ENCODE measurements around the gene RPS5.

RPS5 gene

DNA sequence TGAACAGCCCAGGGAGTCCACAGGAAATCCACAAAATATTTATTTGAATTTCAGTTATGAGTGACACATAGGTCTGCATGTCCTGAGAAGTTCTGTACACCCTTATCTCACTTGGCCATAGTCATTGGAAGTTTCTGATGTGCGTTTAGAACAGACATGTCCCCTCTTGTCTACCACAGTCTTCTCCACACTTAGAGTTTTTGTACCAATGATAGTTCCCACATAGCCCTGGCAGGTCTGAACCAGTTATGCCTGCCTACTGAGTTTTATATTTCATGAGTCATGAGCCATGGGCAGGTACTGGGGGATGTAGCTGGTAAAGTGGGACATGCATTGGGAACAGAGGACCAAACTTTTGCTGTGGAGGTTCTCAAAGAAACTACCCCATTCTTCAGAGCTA lies 41.5 kb downstream of the RPS5 start:
- Histone ChIP-seq H3K18ac (ENCODE audit: low read length) (no peak overlapping the region), H4K91ac (ENCODE audit: low read depth, low read length) (no peak overlapping the region), H3K9me3 (ENCODE audit: insufficient read depth, low read depth, low read length) (peaks cover 32% of the 10 kb centered on the region), H4K12ac (ENCODE audit: low read depth, low read length) (no peak overlapping the region), H3K4me1 (ENCODE audit: control insufficient read depth in 1 of 2, insufficient read depth in 2 of 2, low read length in 2 of 2) (no peaks in the 10 kb centered on the region), H2AFZ (ENCODE audit: insufficient read depth, low read length, poor library complexity) (no peak overlapping the region), H3K27ac (ENCODE audit: low read depth, low read length) (no peak overlapping the region), H2AK5ac (ENCODE audit: low read length) (no peak overlapping the region), H3K79me2 (ENCODE audit: control insufficient read depth, insufficient read depth, low read length, poor library complexity) (no peaks in the 10 kb centered on the region), H3K4me2 (ENCODE audit: low read length) (no peak overlapping the region), H4K8ac (ENCODE audit: low read depth, low read length) (no peak overlapping the region), H3K36me3 (ENCODE audit: control insufficient read depth in 1 of 2, insufficient read depth in 2 of 2, low read length in 2 of 2) (peaks cover under 1 to 6% of the 10 kb centered on the region in 2 experiments), H3K27me3 (ENCODE audit: insufficient read depth, low read length) (no peaks in the 10 kb centered on the region), H3K9ac (ENCODE audit: low read length) (no peak overlapping the region), H3K14ac (ENCODE audit: low read length) (no peak overlapping the region), H2BK12ac (ENCODE audit: low read length) (no peak overlapping the region), H3K79me1 (ENCODE audit: low read length) (no peaks in the 10 kb centered on the region), H2BK120ac (ENCODE audit: insufficient read depth, low read length, poor library complexity) (no peak overlapping the region), H2BK5ac (ENCODE audit: low read depth, low read length, poor library complexity) (no peak overlapping the region), H3K23ac (ENCODE audit: low read length) (no peak overlapping the region), H3K4ac (ENCODE audit: low read depth, low read length) (no peak overlapping the region), H3K4me3 (ENCODE audit: low read depth, low read length) (no peak overlapping the region)
- DNase-seq = no peak
- no CpG with 5 or more reads among the region's 1 CpG for WGBS (ENCODE audit: extremely low coverage, insufficient coverage, insufficient read length)

DNA sequence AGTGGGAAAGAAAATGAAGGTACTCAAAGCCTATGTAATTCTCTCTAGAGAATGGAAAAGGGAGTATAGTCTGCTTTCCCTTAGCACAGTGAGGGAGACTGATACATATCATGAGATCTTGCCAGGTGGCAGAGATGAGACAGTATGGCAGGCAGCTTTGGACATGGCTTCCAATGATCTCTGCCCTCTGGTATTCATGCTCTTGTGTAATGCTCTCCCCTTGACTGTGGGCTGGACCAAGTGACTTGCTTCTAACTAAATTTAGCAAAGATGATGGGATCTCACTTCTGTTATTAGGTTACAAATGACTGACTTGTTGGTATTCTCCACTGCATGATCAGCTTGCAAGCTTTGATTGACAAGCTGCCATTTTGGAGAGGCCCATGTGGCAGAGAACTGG lies 42.7 kb downstream of the RPS5 start:
- H4K12ac ChIP-seq (ENCODE audit: low read depth, low read length) = no peak overlapping the region
- H3K9me3 ChIP-seq (ENCODE audit: insufficient read depth, low read depth, low read length) = peaks cover 39% of the 10 kb centered on the region
- H3K4me1 ChIP-seq (ENCODE audit: control insufficient read depth in 1 of 2, insufficient read depth in 2 of 2, low read length in 2 of 2) = no peaks in the 10 kb centered on the region
- H3K27me3 ChIP-seq (ENCODE audit: insufficient read depth, low read length) = no peaks in the 10 kb centered on the region
- no peak overlapping the region for H4K8ac ChIP-seq (ENCODE audit: low read depth, low read length)
- H2AFZ ChIP-seq (ENCODE audit: insufficient read depth, low read length, poor library complexity) = no peak overlapping the region
- H3K36me3 ChIP-seq (ENCODE audit: control insufficient read depth in 1 of 2, insufficient read depth in 2 of 2, low read length in 2 of 2) = peaks cover 6 to 17% of the 10 kb centered on the region in 2 experiments
- H2AK5ac ChIP-seq (ENCODE audit: low read length) = no peak overlapping the region
- H4K91ac ChIP-seq (ENCODE audit: low read depth, low read length) = no peak overlapping the region
- H3K14ac ChIP-seq (ENCODE audit: low read length) = no peak overlapping the region
- no peak overlapping the region for H3K4me3 ChIP-seq (ENCODE audit: low read depth, low read length)
- no peaks in the 10 kb centered on the region for H3K79me2 ChIP-seq (ENCODE audit: control insufficient read depth, insufficient read depth, low read length, poor library complexity)
- H3K9ac ChIP-seq (ENCODE audit: low read length) = no peak overlapping the region
- no peak overlapping the region for H3K23ac ChIP-seq (ENCODE audit: low read length)
- no peak overlapping the region for H2BK5ac ChIP-seq (ENCODE audit: low read depth, low read length, poor library complexity)
- no peak overlapping the region for H2BK12ac ChIP-seq (ENCODE audit: low read length)
- no peaks in the 10 kb centered on the region for H3K79me1 ChIP-seq (ENCODE audit: low read length)
- no peak overlapping the region for H3K4ac ChIP-seq (ENCODE audit: low read depth, low read length)
- no peak overlapping the region for H3K27ac ChIP-seq (ENCODE audit: low read depth, low read length)
- H3K18ac ChIP-seq (ENCODE audit: low read length) = no peak overlapping the region
- no peak overlapping the region for H3K4me2 ChIP-seq (ENCODE audit: low read length)
- DNase-seq = no peak
- H2BK120ac ChIP-seq (ENCODE audit: insufficient read depth, low read length, poor library complexity) = no peak overlapping the region

DNA sequence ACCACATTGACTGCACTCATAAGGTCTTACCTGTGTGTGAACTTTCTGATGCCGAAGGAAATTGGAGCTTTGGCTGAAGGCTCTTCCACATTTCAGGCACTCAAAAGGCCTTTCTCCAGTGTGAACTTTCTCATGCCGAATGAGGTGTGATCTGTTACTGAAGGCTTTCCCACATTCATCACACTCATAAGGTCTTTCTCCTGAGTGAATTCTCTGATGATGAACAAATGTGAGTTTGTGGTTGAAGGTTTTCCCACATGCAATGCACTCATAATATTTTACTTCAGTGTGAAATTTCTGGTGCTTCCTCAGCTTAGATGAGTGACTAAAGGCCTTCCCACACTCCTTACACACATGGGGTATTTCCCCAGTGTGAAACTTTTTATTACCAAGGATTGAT lies 47.1 kb downstream of the RPS5 start:
- H3K9ac ChIP-seq (ENCODE audit: low read length) = no peak overlapping the region
- no peak for DNase-seq
- no peak overlapping the region for H2BK12ac ChIP-seq (ENCODE audit: low read length)
- no peak overlapping the region for H3K4ac ChIP-seq (ENCODE audit: low read depth, low read length)
- no peak overlapping the region for H2AK5ac ChIP-seq (ENCODE audit: low read length)
- no peaks in the 10 kb centered on the region for H3K79me1 ChIP-seq (ENCODE audit: low read length)
- H4K12ac ChIP-seq (ENCODE audit: low read depth, low read length) = no peak overlapping the region
- no peak overlapping the region for H4K8ac ChIP-seq (ENCODE audit: low read depth, low read length)
- no peak overlapping the region for H3K27ac ChIP-seq (ENCODE audit: low read depth, low read length)
- H3K9me3 ChIP-seq (ENCODE audit: insufficient read depth, low read depth, low read length) = peaks cover 42% of the 10 kb centered on the region
- H3K14ac ChIP-seq (ENCODE audit: low read length) = no peak overlapping the region
- H3K23ac ChIP-seq (ENCODE audit: low read length) = no peak overlapping the region
- no peak overlapping the region for H2BK120ac ChIP-seq (ENCODE audit: insufficient read depth, low read length, poor library complexity)
- H3K27me3 ChIP-seq (ENCODE audit: insufficient read depth, low read length) = no peaks in the 10 kb centered on the region
- H3K18ac ChIP-seq (ENCODE audit: low read length) = no peak overlapping the region
- no peak overlapping the region for H3K4me3 ChIP-seq (ENCODE audit: low read depth, low read length)
- no peak overlapping the region for H3K4me2 ChIP-seq (ENCODE audit: low read length)
- H2BK5ac ChIP-seq (ENCODE audit: low read depth, low read length, poor library complexity) = no peak overlapping the region
- no peaks in the 10 kb centered on the region for H3K4me1 ChIP-seq (ENCODE audit: control insufficient read depth in 1 of 2, insufficient read depth in 2 of 2, low read length in 2 of 2)
- H4K91ac ChIP-seq (ENCODE audit: low read depth, low read length) = no peak overlapping the region
- H2AFZ ChIP-seq (ENCODE audit: insufficient read depth, low read length, poor library complexity) = no peak overlapping the region
- no peaks in the 10 kb centered on the region for H3K79me2 ChIP-seq (ENCODE audit: control insufficient read depth, insufficient read depth, low read length, poor library complexity)
- no CpG with 5 or more reads among the region's 2 CpGs for WGBS (ENCODE audit: extremely low coverage, insufficient coverage, insufficient read length)
- H3K36me3 ChIP-seq (ENCODE audit: control insufficient read depth in 1 of 2, insufficient read depth in 2 of 2, low read length in 2 of 2) = peaks cover 10 to 22% of the 10 kb centered on the region in 2 experiments

DNA sequence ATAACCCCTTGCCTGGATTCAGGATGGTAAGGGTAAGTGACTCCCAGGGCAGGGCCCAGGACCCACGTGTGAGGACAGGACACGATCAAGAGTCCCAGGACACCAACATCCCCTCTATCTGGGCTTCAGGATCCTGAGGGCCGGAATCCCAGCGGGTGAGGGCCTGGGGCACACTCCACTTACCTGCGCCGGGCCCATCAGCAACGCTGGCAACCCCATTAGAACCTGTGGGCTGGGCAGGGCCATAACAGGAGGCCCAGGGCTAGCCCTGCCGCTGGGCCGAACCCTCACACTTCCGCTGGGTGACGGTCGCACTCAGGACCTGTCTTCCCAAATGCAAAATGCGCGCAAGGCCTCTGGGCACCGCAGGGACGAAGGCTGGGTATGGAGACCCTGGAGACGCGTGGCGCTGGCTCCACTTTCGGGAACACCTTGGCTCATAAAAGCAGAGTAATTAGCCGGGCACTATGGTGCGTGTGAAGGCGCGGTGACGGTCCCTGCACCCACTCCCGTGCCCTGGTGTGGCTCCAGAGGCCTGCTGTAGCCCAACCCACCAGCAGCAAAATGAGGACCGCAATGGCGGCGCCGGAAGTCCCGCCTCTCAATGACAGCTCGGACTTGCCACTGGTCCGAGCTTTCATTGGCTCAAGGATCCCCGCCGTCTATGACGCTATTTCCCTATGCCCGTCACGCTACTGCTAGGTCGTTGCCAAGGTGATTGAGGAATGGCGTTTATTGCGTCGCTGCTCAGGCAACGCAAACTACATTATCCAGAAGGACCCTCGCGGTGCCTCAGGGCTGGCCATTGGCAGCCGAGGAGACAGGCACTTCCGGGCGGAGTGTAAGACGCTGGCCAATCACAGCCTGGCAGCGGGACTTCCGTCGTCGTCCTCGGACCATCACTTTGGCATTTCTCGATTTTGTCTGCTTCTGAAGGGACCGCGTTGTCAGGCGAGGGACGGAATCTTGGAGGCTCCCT lies 52.8 kb downstream of the RPS5 start, which contains the start of gene ZNF132:
ZNF132 (minus strand) TSS at position 578 of the 979 bp plus-strand sequence; CDS start at position 246, 332 bp downstream.
- H3K23ac ChIP-seq (ENCODE audit: low read length) = no peak within 1 kb of the TSS
- no peak within 1 kb of the TSS for H3K27ac ChIP-seq (ENCODE audit: low read depth, low read length)
- peak within 1 kb of the TSS; percentile 71 for H4K12ac ChIP-seq (ENCODE audit: low read depth, low read length)
- peaks cover 5% of the 10 kb centered on the region for H3K27me3 ChIP-seq (ENCODE audit: insufficient read depth, low read length)
- peaks cover 3 to 4% of the 10 kb centered on the region in 2 experiments for H3K36me3 ChIP-seq (ENCODE audit: control insufficient read depth in 1 of 2, insufficient read depth in 2 of 2, low read length in 2 of 2)
- H3K9ac ChIP-seq (ENCODE audit: low read length) = no peak within 1 kb of the TSS
- H2AK5ac ChIP-seq (ENCODE audit: low read length) = peak within 1 kb of the TSS; percentile 72
- DNase-seq = peak; percentile 98 to 100
- H4K8ac ChIP-seq (ENCODE audit: low read depth, low read length) = peak within 1 kb of the TSS; percentile 95
- H3K4ac ChIP-seq (ENCODE audit: low read depth, low read length) = peak within 1 kb of the TSS; percentile 10
- no peak within 1 kb of the TSS for H2BK12ac ChIP-seq (ENCODE audit: low read length)
- WGBS (ENCODE audit: extremely low coverage, insufficient coverage, insufficient read length) = no CpG with 5 or more reads among the region's 59 CpGs
- H4K91ac ChIP-seq (ENCODE audit: low read depth, low read length) = peak within 1 kb of the TSS; percentile 57
- H3K18ac ChIP-seq (ENCODE audit: low read length) = peak within 1 kb of the TSS; percentile 67
- H3K79me2 ChIP-seq (ENCODE audit: control insufficient read depth, insufficient read depth, low read length, poor library complexity) = no peaks in the 10 kb centered on the region
- H3K14ac ChIP-seq (ENCODE audit: low read length) = peak within 1 kb of the TSS; percentile 48
- H2AFZ ChIP-seq (ENCODE audit: insufficient read depth, low read length, poor library complexity) = peak within 1 kb of the TSS; percentile 83
- peak within 1 kb of the TSS; percentile 59 for H3K4me2 ChIP-seq (ENCODE audit: low read length)
- peak within 1 kb of the TSS; percentile 8 for H2BK120ac ChIP-seq (ENCODE audit: insufficient read depth, low read length, poor library complexity)
- peaks cover 29% of the 10 kb centered on the region for H3K9me3 ChIP-seq (ENCODE audit: insufficient read depth, low read depth, low read length)
- no peak within 1 kb of the TSS for H2BK5ac ChIP-seq (ENCODE audit: low read depth, low read length, poor library complexity)
- peaks cover 6 to 11% of the 10 kb centered on the region in 2 experiments for H3K4me1 ChIP-seq (ENCODE audit: control insufficient read depth in 1 of 2, insufficient read depth in 2 of 2, low read length in 2 of 2)
- peak within 1 kb of the TSS; percentile 70 for H3K4me3 ChIP-seq (ENCODE audit: low read depth, low read length)
- H3K79me1 ChIP-seq (ENCODE audit: low read length) = peaks cover 3% of the 10 kb centered on the region

Data from trophoblast cell (in vitro differentiated cells and primary cell).